OCI-LY1 (cell line): Measurements from ENCODE around the gene PNMT.

ENCODE experiments used
- H2AFZ ChIP-seq: fragments of 200-600 bp; sonication (generic), shearing (Covaris generic); 2 replicates; pipeline ENCODE4 v1.6.0; 2014; ENCODE audit warnings: antibody characterized with exemption, mild to moderate bottlenecking, low read length
- H3F3A ChIP-seq: fragments of 200-600 bp; sonication (generic), shearing (Covaris generic); 2 replicates; pipeline ENCODE4 v1.6.0; 2014; ENCODE audit warnings: mild to moderate bottlenecking, antibody characterized with exemption, low read length, moderate library complexity; ENCODE audit not compliant: insufficient read depth
- H3K27ac ChIP-seq: fragments of 200-600 bp; sonication (generic); 2 replicates; pipeline ENCODE4 v1.5.1; 2014; ENCODE audit warnings: low read length, mixed run types, mild to moderate bottlenecking, low read depth; ENCODE audit not compliant: poor library complexity, severe bottlenecking
- H3K27me3 ChIP-seq: fragments of 200-600 bp; sonication (generic); 2 replicates; pipeline ENCODE4 v1.6.0; 2014; ENCODE audit warnings: antibody characterized with exemption, mild to moderate bottlenecking, low read length, moderate library complexity; ENCODE audit not compliant: insufficient read depth
- H3K36me3 ChIP-seq: fragments of 200-600 bp; sonication (generic); 2 replicates; pipeline ENCODE4 v1.6.1; 2014; ENCODE audit warnings: mild to moderate bottlenecking, antibody characterized with exemption, low read length, moderate library complexity, mixed read lengths; ENCODE audit not compliant: insufficient read depth
- H3K4me1 ChIP-seq: fragments of 200-600 bp; sonication (generic); 2 replicates; pipeline ENCODE4 v1.5.1; 2014; ENCODE audit warnings: mild to moderate bottlenecking, low read length, moderate library complexity; ENCODE audit not compliant: insufficient read depth, severe bottlenecking
- H3K4me2 ChIP-seq: fragments of 200-600 bp; sonication (generic), shearing (Covaris generic); 2 replicates; pipeline ENCODE4 v1.6.1; 2014; ENCODE audit warnings: low read length
- H3K4me3 ChIP-seq: fragments of 200-600 bp; sonication (generic); 2 replicates; pipeline ENCODE4 v1.5.1; 2014; ENCODE audit warnings: low read length, low read depth, mild to moderate bottlenecking, mixed read lengths; ENCODE audit not compliant: poor library complexity, severe bottlenecking
- H3K79me2 ChIP-seq: fragments of 200-600 bp; shearing (Covaris generic); 2 replicates; pipeline ENCODE4 v1.6.1; 2016; ENCODE audit warnings: mixed run types, low read length, mixed read lengths; ENCODE audit not compliant: insufficient read depth
- H3K9ac ChIP-seq: fragments of 200-600 bp; sonication (generic), shearing (Covaris generic); 2 replicates; pipeline ENCODE4 v1.6.1; 2014; ENCODE audit warnings: mild to moderate bottlenecking, low read length, mixed read lengths
- H3K9me2 ChIP-seq: fragments of 200-600 bp; sonication (generic), shearing (Covaris generic); 2 replicates; pipeline ENCODE4 v1.6.1; 2014; ENCODE audit warnings: low read depth, mild to moderate bottlenecking, low read length, mixed read lengths
- H3K9me3 ChIP-seq: fragments of 200-600 bp; shearing (Covaris generic); 2 replicates; pipeline ENCODE4 v1.6.1; 2014; ENCODE audit warnings: low read length, mixed read lengths
- H4K20me1 ChIP-seq: fragments of 200-600 bp; sonication (generic), shearing (Covaris generic); 2 replicates; pipeline ENCODE4 v1.6.0; 2016; ENCODE audit warnings: mild to moderate bottlenecking, low read length; ENCODE audit not compliant: insufficient read depth
- EZH2 ChIP-seq: fragments of 200-600 bp; sonication (generic), shearing (Covaris generic); IDR thresholded peaks from 2 replicates; pipeline ENCODE4 v1.8.0; 2017; ENCODE audit warnings: borderline replicate concordance, mixed run types, mild to moderate bottlenecking, antibody characterized with exemption, low read length, moderate library complexity, mixed read lengths
- TF ChIP-seq, protein P1 (sequence below): fragments of 200-600 bp; sonication (generic), shearing (Covaris generic); IDR thresholded peaks from 2 replicates; pipeline ENCODE4 v1.5.1; 2017; ENCODE audit warnings: mild to moderate bottlenecking, antibody characterized with exemption, low read length, moderate library complexity, mixed read lengths

PNMT gene

DNA sequence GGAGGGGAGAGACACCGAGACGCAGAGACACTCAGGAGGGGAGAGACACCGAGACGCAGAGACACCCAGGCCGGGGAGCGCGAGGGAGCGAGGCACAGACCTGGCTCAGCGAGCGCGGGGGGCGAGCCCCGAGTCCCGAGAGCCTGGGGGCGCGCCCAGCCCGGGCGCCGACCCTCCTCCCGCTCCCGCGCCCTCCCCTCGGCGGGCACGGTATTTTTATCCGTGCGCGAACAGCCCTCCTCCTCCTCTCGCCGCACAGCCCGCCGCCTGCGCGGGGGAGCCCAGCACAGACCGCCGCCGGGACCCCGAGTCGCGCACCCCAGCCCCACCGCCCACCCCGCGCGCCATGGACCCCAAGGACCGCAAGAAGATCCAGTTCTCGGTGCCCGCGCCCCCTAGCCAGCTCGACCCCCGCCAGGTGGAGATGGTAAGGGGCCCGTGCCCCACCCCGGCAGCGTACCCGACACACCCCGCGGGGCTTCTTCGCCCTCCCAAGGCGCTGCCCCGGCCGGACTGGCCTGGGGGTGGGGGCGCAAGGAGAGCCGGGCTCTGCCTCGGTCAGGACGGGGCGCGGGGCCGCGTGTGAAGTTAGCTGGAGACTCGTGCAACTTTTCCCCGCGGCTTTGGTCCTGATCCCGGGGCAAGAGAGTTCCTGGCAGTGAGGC, 41.1 kb upstream of the PNMT start:
- Histone ChIP-seq H3K27ac (no peak overlapping the region), H3F3A (no peaks in the 10 kb centered on the region), H3K4me3 (no peak overlapping the region), H3K9me2 (no peaks in the 10 kb centered on the region), H3K9me3 (no peaks in the 10 kb centered on the region), H3K4me2 (no peak overlapping the region), H3K79me2 (no peaks in the 10 kb centered on the region), H4K20me1 (no peaks in the 10 kb centered on the region), H3K36me3 (no peaks in the 10 kb centered on the region), H3K4me1 (peaks cover 9% of the 10 kb centered on the region), H2AFZ (no peak overlapping the region), H3K27me3 (no peaks in the 10 kb centered on the region), H3K9ac (no peak overlapping the region)
- TF ChIP-seq EZH2 = no peak
- TF ChIP-seq, protein P1, sequence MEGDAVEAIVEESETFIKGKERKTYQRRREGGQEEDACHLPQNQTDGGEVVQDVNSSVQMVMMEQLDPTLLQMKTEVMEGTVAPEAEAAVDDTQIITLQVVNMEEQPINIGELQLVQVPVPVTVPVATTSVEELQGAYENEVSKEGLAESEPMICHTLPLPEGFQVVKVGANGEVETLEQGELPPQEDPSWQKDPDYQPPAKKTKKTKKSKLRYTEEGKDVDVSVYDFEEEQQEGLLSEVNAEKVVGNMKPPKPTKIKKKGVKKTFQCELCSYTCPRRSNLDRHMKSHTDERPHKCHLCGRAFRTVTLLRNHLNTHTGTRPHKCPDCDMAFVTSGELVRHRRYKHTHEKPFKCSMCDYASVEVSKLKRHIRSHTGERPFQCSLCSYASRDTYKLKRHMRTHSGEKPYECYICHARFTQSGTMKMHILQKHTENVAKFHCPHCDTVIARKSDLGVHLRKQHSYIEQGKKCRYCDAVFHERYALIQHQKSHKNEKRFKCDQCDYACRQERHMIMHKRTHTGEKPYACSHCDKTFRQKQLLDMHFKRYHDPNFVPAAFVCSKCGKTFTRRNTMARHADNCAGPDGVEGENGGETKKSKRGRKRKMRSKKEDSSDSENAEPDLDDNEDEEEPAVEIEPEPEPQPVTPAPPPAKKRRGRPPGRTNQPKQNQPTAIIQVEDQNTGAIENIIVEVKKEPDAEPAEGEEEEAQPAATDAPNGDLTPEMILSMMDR = no peak

DNA sequence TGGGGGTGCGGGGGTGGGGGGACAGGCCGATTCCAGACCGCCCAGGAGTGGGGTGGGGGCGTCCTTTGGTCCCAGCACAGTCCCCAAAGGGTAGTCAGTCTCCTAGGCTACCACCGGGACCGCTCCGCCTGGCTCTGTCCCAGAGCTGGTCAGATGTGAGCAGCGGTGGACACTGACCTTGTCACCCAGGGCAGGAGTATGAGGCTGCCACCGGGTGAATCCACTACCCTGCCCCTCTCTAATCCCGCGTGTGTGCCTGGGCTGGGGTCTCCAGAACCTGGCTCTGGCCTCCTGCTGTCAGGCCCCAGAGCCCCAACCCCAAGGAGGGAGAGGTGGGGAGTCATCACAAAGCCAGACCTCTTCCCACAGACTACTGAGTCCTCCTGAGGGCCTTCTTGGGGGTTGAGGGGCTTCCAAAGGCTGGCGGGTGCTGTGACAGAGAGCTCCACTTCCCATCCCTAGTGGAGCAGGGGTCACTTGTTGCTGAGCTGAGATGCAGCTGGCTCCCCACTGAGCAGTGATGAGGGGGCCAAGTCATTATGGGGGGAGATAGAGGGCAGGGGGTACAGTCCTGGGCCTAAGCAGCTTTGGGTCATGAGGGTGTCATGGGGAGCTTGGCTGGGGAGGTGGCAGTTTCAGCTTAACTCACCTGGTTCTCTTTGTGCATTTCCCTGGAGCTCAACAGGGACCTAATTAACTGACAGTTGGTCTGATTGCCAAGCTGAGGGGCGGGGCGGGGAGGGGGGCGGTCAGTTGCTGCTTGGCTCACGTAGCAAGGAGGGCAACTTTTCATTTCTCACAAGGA, 40.3 kb upstream of the PNMT start:
- Histone ChIP-seq H3K4me3 (no peak overlapping the region), H3K27me3 (no peaks in the 10 kb centered on the region)

DNA sequence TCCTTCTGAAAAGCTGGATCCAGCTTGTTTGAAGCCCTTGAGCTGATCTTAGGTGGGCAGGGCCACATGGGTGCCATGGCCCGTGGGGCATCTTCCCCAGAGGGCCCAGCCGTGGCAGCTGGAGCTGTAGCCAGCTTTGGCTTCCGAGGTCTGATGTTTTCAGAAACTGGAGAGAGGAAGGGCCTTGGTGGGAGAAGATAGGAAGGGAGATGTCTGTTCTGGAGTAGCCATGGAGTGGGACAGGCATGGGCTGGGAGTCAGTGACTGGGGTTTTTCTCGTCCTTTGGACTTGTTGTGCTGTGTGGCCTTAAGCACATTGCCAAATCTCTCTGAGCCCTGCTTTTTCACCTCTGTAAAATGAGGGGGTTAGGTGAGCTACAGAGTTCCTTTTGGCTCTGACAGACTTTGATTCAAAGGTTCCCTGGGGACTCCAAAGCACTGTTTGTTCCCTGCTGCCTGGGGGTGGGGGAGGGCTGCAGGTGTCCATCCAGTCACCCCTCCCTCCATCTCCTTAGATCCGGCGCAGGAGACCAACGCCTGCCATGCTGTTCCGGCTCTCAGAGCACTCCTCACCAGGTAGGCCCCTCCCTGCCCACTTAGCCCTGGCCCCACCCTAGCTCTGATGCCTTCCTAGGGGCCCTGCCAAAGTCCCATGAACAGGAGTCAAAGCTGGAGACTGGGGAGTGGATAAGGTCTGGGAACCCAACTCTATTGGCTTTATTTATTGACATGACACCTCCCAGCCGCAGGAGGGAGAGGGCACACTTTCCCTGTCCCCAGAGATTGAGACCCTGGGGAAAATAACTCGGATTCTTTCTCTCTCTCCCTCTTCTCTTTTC, 39.4 kb upstream of the PNMT start:
- Histone ChIP-seq H4K20me1 (no peaks in the 10 kb centered on the region), H3K27me3 (no peaks in the 10 kb centered on the region), H2AFZ (no peak overlapping the region), H3K27ac (no peak overlapping the region), H3F3A (no peaks in the 10 kb centered on the region), H3K9ac (no peak overlapping the region), H3K4me3 (no peak overlapping the region), H3K9me2 (no peaks in the 10 kb centered on the region), H3K79me2 (no peaks in the 10 kb centered on the region), H3K36me3 (no peaks in the 10 kb centered on the region), H3K9me3 (no peaks in the 10 kb centered on the region), H3K4me1 (no peaks in the 10 kb centered on the region), H3K4me2 (no peak overlapping the region)
- TF ChIP-seq, protein P1 = no peak
- TF ChIP-seq EZH2 = no peak

More for the DNA sequence above, 40.3 kb upstream of the PNMT start:
- Histone ChIP-seq H4K20me1 (no peaks in the 10 kb centered on the region), H2AFZ (no peak overlapping the region), H3K9me2 (no peaks in the 10 kb centered on the region), H3K79me2 (no peaks in the 10 kb centered on the region), H3K36me3 (no peaks in the 10 kb centered on the region), H3K27ac (no peak overlapping the region), H3K4me2 (no peak overlapping the region), H3K9ac (no peak overlapping the region), H3K4me1 (peaks cover 5% of the 10 kb centered on the region), H3K9me3 (no peaks in the 10 kb centered on the region), H3F3A (no peaks in the 10 kb centered on the region)
- TF ChIP-seq, protein P1 = no peak
